HCEC 1CT (cell line): ENCODE results near the gene RAB27A.
"Not testable (repeated sequence)": the region's sequence is repeated elsewhere in the genome, so short reads cannot be mapped to it uniquely, and the experiment has no call there.

Experiments
- DNase-seq: peaks from one replicate; pipeline ENCODE4 v3.0.0-alpha.2; 2017

RAB27A gene

DNA sequence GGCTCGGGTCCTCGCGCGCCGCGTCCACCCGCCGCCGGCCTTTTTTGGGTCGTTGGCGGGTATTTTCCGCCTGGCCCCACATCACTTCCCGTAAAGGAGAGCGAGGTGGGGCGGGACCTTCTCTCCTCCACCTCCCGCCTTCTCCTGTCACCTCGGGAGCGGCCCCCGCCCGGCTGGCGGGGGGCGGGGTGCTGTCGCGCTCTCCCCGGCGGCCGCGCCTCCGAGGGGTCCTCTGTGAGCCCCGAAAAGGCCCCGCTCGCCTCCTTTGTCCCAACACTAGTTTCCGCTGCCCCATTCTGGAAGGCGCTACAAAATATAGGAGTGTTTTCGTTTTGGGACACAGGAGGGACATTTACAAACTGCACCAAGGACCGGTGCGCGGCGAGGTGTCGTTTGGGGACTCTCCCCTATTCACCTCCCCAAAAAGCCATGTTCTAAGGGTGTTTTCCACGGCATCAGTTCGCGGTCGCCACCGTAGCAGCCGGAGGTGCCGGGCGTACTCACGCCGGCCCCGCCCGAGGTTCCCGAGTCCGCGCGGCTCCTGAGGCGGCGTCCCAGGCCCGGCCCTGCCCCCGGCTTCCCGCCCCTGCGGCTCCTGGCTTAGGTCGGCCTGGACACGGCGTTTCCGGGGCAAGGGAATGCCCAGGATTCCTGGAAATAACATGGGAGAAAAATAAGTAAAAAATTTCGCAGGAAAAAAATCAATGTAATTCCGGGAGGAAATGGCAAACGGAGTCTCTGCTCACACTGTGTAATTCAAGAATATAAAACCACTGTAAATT lies at the start of gene RAB27A:
Gene RAB27A (minus strand): TSS at position 68 of the 782 bp plus-strand sequence. CDS start 54,879 bp downstream, outside the sequence.
- peak; percentile 76 for DNase-seq

DNA sequence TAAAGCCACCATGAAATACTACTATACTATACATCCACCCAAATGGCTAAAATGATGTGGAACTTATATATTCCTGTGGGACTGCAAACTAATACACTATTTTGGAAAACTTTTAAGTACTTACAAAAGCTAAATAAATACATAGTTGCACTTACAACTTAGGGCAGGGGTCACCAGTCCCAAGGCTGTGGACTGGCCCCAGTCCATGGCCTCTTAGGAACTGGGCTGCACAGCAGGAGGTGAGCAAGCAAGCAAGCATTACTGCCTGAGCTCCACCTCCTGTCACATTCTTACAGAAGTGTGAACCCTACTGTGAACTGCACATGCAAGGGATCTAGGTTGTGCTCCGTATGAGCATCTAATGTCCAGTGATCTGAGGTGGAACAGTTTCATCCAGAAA lies 47.5 kb upstream of the RAB27A start:
- DNase-seq: no peak

DNA sequence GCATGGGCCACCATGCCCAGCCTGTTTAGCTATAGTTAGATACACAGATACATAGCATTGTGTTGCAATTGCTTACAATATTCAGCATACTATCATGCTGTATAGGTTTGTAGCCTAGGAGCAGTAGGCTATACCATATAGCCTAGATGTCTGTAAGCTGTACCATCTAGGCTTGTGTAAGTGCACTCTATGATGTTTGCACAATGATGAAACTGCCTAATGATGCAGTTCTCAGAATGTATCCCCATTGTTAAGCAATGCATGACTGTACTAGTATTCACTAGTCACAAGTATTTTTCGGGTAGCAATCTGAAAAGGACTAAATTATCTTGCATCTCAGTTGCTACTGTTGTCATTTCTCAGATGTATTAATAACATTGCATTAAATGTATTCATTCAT lies 45.4 kb upstream of the RAB27A start:
- DNase-seq: peak; percentile 86

DNA sequence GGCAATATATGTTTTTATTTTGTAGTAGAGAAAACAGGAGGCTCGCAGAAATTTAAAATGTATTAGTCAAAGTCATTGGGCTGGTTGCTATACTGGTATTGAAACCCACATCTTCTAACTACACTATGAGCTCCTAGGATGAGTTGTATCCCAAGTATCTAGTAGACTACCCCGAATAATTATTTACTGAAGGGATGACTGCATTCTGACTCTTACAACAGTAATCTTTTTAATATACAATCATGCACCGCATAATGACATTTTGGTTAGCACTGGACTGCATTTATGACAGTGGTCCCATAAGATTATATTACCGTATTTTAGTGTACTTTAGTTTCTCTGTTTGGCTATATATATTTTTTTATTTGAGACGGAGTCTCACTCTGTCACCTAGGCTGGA lies 44.8 kb upstream of the RAB27A start:
- DNase-seq: peak; percentile 90

DNA sequence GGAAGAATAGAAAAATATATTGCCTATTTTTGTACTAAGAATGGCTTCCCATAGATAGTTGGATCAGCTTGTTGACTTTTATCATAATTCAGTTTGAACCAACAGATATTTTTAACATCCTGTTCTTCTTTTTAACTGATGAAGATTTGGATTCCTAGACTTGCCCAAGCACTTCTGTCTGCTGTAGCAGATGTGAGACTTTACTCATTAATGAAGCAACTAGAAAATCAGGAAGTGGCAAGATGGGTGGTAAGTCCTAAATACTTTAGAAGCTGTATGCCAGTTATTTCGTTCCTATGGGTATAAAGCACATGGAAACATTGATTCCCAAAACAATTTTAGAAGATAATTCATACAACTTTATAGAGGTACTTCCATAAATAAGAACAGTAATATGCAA lies 37.8 kb upstream of the RAB27A start:
- no peak for DNase-seq

DNA sequence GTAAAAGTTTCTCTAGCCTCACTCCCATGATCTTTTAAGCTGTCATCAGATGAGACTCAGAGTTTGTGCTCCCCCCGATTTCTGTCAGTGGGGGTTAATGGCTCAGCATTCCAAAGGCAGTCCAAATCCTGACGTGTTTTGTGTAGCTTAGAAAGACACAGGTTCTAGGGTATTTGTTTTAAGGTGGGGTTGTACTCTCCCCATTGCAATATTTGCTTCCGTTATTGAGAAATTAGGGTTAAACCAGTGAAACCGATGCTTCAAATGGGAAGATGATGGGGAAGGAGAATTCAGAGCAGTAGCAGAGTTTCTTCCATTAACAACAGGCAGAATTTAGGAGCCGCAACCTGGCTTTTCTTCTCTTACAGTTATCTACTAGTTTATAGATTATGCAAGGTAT lies 32.9 kb upstream of the RAB27A start:
- DNase-seq: no peak

DNA sequence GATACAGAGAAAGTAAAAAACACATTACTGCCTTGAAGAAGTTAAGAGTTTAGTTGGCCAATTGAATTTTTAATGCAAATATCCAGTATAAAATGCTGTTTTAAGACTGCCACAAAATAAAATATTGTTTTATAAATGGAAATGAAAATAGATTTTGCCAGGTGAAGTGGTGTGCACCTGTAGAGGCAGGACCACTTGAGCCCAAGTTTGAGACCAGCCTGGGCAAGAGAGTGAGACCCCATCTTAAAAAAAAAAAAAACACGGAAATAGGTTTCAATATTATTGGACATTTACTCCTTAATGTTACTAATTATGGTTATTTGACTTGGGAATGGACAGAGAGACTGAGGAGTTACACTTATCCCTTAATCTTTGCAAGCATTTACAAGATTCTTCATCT lies 31.4 kb upstream of the RAB27A start:
- DNase-seq: no peak

DNA sequence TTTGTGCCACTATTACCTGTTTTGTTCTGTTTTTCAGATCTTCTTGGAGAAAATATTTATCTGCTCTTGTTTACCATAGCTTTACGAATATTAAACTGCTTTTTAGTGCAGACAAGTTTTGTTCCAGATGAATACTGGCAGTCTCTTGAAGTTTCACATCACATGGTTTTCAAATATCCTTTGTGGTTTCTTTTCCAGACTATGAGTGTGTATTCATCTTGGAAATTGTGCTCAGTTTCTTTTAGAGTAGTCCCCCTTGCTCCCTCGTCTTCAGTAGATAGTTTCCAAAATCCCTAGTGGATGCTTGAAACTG lies 30.6 kb upstream of the RAB27A start:
- DNase-seq: no peak

DNA sequence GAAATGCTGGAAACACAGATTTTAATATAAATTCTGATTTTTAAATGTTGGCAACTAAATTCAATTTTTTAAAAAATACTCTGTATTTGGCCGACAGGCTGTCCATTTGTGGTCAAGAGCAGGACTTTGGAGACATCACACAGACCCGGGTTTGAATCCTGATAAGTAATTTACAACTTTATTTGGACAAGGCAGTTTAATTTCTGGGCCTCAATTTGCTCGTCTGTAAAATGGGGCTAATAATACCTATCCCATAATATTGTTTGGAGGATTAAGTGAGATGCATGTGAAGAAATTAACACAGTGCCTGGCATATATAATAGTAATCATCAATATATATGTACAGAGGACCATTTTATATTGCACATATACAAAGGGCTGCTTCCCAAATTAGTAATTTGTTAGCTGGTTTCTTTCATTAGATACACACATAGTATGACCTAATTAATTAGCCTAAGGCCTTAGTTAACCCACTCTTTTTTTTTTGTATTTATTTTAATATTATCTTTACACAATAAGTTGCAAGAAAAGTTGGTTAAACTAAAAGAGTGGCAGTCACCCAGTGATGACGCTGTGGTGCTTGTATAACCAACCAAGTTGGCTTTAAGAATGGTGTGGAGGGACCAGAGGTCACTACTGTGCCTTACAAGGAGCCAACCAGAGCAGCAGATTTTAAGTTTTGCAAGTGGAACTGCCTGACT lies 30.1 kb upstream of the RAB27A start:
- DNase-seq: peak; percentile 33

DNA sequence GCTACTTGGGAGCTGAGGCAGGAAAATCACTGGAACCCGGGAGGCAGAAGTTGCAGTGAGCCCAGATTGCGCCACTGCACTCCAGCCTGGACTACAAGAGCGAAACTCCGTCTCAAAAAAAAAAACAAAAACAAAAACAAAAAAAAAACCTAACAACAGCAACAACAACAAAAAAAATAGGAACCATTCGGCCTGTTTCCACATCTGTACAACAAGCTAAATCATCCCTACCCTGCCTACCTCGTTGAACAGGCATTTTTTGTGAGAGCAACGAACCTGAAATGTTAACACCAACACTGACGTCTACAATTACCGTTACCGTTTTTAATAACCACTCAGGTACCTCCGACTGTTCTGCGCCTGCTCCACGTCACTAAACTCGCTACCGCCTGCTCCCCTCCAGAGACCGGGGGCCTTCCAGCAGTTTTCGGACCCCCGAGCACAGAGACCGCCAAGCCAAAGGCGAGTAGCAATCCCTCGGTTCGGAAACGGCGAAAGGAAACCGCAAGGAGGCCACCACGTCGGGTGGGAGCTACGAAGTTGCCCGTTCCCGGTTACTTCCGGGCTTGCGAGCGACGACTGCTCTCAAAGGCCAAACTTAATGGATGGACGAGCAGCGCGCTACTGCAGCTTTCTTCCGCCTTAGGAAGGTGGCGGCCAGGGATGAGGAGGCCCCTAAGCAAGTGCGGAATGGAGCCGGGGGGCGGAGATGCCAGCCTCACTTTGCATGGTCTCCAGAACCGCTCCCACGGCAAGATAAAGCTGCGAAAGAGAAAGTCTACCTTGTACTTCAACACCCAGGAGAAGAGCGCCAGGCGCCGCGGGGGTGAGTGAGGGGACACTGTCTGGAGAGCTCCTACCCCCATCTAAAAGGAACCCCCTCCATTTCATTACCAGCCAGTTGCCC lies 29.2 kb upstream of the RAB27A start, which contains the start of the genes PIGB and PIGBOS1:
Gene PIGB (plus strand): TSS at position 635 of the 907 bp plus-strand sequence. CDS start 29 bp downstream, at position 664.
Gene PIGBOS1 (minus strand): TSS at position 536 of the 907 bp plus-strand sequence. CDS start 1,331 bp downstream, outside the sequence.
- peak; percentile 84 for DNase-seq

DNA sequence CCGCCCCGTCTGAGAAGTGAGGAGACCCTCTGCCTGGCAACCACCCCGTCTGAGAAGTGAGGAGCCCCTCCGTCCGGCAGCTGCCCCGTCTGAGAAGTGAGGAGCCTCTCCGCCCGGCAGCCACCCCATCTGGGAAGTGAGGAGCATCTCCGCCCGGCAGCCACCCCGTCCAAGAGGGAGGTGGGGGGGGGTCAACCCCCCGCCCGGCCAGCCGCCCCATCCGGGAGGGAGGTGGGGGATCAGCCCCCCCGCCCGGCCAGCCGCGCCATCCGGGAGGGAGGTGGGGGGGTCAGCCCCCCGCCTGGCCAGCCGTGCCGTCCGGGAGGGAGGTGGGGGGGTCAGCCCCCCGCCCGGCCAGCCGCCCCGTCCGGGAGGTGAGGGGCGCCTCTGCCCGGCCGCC lies 13.2 kb upstream of the RAB27A start:
- DNase-seq: not testable (repeated sequence)

DNA sequence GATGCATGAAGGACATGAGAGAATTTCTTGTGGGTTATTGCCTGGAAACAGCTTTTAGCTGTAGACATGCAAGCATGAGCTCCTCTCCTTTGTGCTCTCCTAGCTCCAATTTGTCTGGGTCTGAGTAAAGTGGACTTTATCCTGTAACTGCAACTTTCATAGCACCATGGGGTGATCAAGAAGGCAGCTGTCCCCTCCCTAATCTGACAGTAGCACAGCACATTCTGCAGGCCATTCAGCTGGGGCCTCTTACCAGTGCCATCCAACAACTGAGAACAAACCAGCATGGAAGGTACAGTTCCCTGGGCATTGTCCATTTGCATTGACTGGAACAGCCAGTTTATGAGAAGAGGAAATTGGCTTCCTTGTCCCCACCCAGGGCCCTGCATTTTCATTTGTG lies 7.7 kb upstream of the RAB27A start:
- DNase-seq: no peak

DNA sequence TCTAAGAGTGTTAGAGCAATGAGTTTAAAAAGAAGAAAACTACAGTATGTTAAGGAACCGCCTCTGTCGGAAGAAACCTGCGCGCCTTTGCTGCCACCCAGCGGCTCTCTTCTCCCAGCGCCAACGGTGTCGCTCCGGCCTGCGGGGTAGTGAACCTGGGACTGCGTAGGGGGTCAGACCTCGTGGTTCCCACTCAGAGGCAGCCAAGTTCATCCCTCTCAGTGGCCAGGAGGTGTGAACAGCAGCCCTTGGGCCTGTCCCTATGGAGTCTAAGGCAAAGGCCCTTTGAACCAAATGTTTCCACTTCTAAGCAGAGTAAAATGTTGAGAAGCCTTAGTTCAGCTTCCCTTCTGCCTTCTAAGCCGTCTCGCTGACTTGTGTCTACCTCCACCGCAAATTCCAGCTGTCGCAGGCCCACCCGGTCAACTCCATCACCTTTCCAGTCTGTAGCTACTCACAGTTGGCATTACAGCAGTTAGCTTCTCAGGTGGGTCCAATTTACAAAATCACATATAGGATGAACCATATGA lies 980 bp upstream of the RAB27A start:
- DNase-seq: peak; percentile 79

DNA sequence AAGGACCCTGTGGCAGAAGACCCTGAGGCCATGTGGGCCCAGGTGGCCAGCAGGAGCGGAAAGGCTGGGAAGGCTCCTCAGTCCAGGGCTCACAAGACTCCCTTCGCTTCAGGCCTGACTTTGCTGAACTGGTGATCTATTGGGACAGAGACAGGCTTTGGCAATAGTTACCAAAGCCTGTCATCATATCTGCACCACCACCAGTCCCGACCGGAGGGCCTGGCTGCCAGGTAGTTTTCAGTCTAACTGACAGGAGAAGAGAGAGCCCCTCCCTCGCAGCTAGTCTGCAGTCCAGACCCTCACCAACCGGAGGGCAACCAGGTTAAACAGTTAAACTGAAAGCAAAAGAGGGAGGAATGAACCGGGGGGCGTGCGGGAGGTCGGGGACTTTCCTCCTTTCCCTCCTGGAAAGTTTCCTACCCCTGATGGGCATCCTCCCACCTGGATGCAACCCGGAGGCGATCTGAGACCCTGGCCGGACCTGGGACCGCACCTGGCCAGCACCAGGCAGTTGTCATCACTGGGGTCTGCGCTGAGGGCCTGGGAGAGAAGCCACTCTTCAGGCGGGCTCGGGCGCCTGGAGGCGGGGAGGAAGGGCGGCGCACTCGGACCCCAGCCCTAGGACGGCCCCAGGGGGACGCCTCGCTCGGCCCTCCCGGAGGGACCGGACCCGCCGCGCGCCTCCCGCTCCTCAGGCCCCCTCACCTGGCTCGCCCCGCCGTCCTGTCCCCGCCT lies 435 bp downstream of the RAB27A start:
- peak; percentile 51 for DNase-seq

DNA sequence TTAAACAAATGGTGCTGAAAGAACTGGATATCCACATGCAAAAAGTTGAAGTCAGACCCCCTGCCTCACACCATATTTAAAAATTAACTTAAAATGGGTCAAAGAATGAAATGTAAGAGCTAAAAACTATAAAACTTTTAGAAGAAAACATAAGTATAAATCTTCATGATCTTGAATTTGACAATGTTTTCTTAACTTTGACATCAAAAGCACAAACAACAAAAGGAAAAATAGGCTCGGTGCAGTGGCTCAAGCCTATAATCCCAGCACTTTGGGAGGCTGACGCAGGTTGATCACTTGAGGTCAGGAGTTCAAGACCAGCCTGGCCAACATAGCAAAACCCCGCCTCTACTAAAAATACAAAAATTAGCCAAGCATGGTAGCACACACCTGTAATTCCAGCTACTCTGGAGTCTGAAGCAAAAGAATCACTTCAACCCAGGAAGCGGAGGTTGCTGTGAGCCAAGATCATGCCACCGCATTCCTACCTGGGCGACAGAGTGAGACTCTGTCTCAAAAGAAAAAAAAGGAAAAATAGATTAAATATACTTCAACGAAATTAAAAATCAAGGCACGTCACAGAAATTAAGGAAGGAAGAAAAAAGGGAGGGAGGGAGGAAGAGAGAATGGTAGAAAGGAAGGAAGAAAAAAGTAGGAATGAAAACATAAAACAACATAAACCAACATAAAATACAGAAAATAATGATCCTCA lies 1.5 kb downstream of the RAB27A start:
- DNase-seq: no peak

DNA sequence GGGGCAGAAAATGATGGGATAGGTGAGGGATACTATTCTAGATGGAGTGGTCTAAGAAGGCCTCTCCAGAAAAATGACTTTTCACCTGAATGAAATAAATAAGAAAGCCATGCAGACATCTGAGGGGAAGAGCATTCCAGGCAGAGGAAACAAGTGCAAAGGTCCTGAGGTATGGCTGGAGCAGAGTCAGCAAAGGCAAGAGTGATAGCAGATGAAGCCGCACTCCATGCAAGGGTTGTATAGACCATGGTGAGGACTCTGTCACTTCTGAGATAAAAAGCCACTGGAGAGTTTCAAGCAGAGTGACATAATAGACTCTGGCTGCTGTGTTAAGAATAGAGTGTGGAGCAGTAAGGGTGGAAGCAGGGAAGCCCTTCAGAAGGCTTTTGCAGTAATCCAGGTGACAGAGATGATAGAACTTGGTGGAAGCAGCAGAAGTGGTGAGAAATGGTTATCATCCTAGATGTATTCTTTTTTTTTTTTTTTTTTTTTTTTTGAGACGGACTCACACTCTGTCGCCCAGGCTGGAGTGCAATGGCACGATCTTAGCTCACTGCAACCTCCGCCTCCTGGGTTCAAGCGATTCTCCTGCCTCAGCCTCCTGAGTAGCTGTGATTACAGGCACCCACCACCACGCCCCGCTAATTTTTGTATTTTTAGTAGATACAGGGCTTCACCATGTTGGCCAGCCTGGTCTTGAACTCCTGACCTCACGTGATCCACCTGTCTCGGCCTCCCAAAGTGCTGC lies 3.0 kb downstream of the RAB27A start:
- not testable (repeated sequence) for DNase-seq

DNA sequence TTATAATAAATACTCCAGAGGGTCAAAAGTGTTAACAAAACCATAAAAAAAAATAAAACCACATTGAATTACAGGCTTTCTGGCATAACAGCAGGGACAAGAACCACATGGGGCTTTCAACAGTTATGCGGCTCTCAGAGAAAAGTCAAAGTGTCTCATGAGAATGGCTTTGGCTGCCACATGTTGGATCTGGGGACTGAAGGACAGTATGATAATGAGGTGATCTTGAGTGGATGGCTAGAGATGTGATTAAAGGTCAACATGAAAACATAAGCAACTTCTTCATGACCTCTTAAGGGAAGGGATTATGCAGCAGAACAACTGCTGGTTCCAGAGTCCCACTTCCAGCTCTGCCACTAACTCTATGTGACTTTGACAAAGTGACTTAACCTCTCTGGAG lies 5.2 kb downstream of the RAB27A start:
- DNase-seq: no peak

DNA sequence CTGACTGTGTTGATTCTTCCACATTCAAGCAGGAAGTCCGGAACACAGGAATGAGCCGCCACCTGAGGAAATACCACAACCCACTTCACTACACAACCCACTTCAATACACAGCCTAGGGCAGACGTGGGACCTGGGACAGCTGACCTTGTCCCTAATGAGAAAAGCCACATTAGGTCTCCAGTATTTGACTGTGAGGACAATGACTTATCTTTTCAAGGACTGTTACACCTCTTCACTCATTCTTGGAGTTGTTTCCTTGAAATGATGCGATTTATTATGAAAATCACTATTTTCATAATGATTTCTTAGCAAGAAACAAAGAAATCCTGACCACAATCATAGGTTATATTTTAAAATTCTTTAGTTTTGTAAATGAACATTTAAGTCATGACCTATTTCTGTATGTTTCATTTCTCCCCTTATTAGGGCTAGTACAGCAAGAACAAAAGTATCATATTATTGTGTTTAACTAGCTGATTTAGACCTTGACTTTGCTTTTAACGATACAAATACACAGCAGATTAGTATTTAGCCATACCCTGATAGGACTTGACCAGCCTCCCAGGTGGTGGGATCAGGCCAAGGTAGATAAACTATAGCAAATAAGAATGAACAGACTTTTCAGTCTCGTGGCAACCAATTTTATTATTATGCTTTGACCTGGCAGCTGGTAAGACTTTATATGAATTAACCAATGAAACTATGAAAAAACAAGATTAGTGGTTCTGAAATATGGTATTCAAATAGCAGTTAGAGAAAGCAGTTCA lies 6.0 kb downstream of the RAB27A start:
- no peak for DNase-seq

DNA sequence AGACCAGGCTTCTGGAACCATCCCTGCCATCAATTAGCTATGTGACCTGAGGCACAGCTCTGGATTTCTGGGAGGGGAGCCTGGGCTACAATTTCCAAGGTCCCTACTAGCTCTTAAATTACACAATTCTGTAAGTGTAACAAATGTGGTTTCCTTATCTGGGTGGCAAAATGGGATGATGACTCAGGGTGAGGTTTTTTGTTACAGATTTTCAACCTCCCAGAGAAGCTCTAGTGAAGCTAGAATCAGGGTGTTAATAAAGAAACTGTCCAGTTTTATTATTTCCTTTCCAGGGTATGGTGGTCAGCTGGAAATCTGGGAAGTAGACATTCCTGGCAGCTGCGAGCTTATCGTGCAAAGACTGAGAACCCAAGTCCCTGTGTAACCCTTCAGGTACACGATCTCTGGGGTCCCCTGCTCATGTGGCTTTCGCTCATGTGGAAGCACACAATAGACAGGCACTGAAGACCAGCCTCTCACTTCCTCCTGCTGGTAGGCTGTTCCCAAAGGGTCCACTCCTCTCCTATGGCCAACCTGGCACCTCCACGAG lies 7.3 kb downstream of the RAB27A start:
- peak; percentile 85 for DNase-seq
